PC-9 (cell line): ENCODE results near the gene PROC. TPM values are rescaled to one million over a fixed set of nuclear protein-coding genes. Genes with fewer than 3 reads are reported as not detected.

Source experiments
- BruUV-seq: library from RNA; stranded (reverse); fragments of 400-500 nt; replicated peaks from 2 replicates; lab custom pipeline; 2021; lab: Mats Ljungman, UMichigan
- CTCF ChIA-PET: fragments of 300-600 bp; sonication (Branson Sonifier 250); formaldehyde crosslinking; loops from one replicate; lab custom pipeline; 2022; ENCODE audit warnings: antibody characterized with exemption; lab: Charles Lee
- POLR2A ChIA-PET: fragments of 300-600 bp; sonication (Branson Sonifier 250); formaldehyde crosslinking; loops from one replicate; lab custom pipeline; 2022; ENCODE audit warnings: antibody characterized with exemption; ENCODE audit not compliant: unreplicated experiment; lab: Charles Lee
- DNase-seq, 2 experiments: peaks; one replicate each; pipeline versions ENCODE4 v3.0.0 to v3.0.0-alpha.2; 2015 to 2022; ENCODE audit warnings: mixed read lengths in 1 of 2
- H2AFZ ChIP-seq: fragments of 200-600 bp; sonication (generic); 2 replicates; pipeline ENCODE4 v1.8.1; 2017; ENCODE audit warnings: antibody characterized with exemption
- H3F3A ChIP-seq: fragments of 200-600 bp; sonication (generic); 2 replicates; pipeline ENCODE4 v1.8.1; 2017; ENCODE audit warnings: antibody characterized with exemption, mild to moderate bottlenecking, low read depth; ENCODE audit not compliant: insufficient read depth
- H3K27ac ChIP-seq: fragments of 200-600 bp; sonication (generic); 2 replicates; pipeline ENCODE4 v1.6.1; 2016; ENCODE audit warnings: mixed run types
- H3K27me3 ChIP-seq: fragments of 200-600 bp; sonication (generic); 2 replicates; pipeline ENCODE4 v1.6.1; 2016; ENCODE audit warnings: low read depth, mixed run types; ENCODE audit not compliant: insufficient read depth
- H3K36me3 ChIP-seq: fragments of 200-600 bp; sonication (generic); 2 replicates; pipeline ENCODE4 v1.6.1; 2016; ENCODE audit warnings: low read depth, mixed run types
- H3K4me1 ChIP-seq: fragments of 200-600 bp; sonication (generic); replicated peaks from 2 replicates; pipeline ENCODE4 v1.6.1; 2016; ENCODE audit warnings: mixed run types; ENCODE audit not compliant: insufficient read depth
- H3K4me2 ChIP-seq: fragments of 200-600 bp; sonication (generic); 2 replicates; pipeline ENCODE4 v1.6.1; 2017; ENCODE audit warnings: mixed run types
- H3K4me3 ChIP-seq: fragments of 200-600 bp; sonication (generic); 2 replicates; pipeline ENCODE4 v1.6.1; 2016; ENCODE audit warnings: mixed run types
- H3K79me2 ChIP-seq: fragments of 200-600 bp; sonication (generic); 2 replicates; pipeline ENCODE4 v1.6.1; 2017; ENCODE audit warnings: low read depth, mixed run types
- H3K9me2 ChIP-seq: fragments of 200-600 bp; sonication (generic); 2 replicates; pipeline ENCODE4 v1.8.1; 2017; ENCODE audit warnings: mild to moderate bottlenecking; ENCODE audit not compliant: insufficient read depth
- H3K9me3 ChIP-seq: fragments of 200-600 bp; sonication (generic); 2 replicates; pipeline ENCODE4 v1.8.1; 2016; ENCODE audit warnings: low read depth; ENCODE audit not compliant: insufficient read depth
- H4K20me1 ChIP-seq: fragments of 200-600 bp; sonication (generic); 2 replicates; pipeline ENCODE4 v1.8.1; 2017; ENCODE audit not compliant: insufficient read depth
- CTCF ChIP-seq: fragments of 200-600 bp; sonication (generic); conservative IDR thresholded peaks from 2 replicates; pipeline ENCODE4 v1.6.1; 2017; ENCODE audit warnings: mixed run types, antibody characterized with exemption, mild to moderate bottlenecking, moderate library complexity
- EZH2 ChIP-seq: fragments of 200-600 bp; sonication (generic); IDR thresholded peaks from 2 replicates; pipeline ENCODE4 v1.8.0; 2017; ENCODE audit warnings: antibody characterized with exemption, low read depth
- intact Hi-C: fragments of 100-400 bp; cut with micrococcal nuclease; formaldehyde crosslinking; loops from one replicate; pipeline ENCODE4 v1.10.0; 2022; ENCODE audit not compliant: unreplicated experiment
- total RNA-seq: library from RNA; stranded (reverse); gene quantifications from 2 replicates; pipeline ENCODE4 v1.2.3, GENCODE V29; 2021

Gene PROC
- total RNA-seq, 1 experiment from 2014 or later: 6.1 TPM

- Histone ChIP-seq H3K36me3 (no peaks in the 10 kb centered on the region), H3F3A (no peaks in the 10 kb centered on the region), H4K20me1 (no peaks in the 10 kb centered on the region), H3K9me2 (no peaks in the 10 kb centered on the region), H3K4me3 (no peak overlapping the region), H2AFZ (no peak overlapping the region), H3K9me3 (no peaks in the 10 kb centered on the region), H3K4me1 (no peaks in the 10 kb centered on the region), H3K27me3 (no peaks in the 10 kb centered on the region), H3K4me2 (no peak overlapping the region), H3K79me2 (no peaks in the 10 kb centered on the region), H3K27ac (no peak overlapping the region)
- BruUV-seq: no TSS peak
- intact Hi-C loops: no loop called here
- ChIA-PET CTCF (no interaction called here), POLR2A (no interaction called here)
- no peak for DNase-seq
- no peak for TF ChIP-seq EZH2
- no peak for TF ChIP-seq CTCF
These were observed 18.8 kb downstream of the PROC start for GRCh38 chr2:127437056-127437455.

- ChIA-PET CTCF (no interaction called here), POLR2A (no interaction called here)
- intact Hi-C loops: no loop called here
- Histone ChIP-seq H3K36me3 (no peaks in the 10 kb centered on the region), H4K20me1 (no peaks in the 10 kb centered on the region), H3K4me2 (no peak overlapping the region), H2AFZ (no peak overlapping the region), H3K9me3 (no peaks in the 10 kb centered on the region), H3K4me1 (no peaks in the 10 kb centered on the region), H3K4me3 (no peak overlapping the region), H3F3A (no peaks in the 10 kb centered on the region), H3K9me2 (no peaks in the 10 kb centered on the region), H3K27ac (no peak overlapping the region), H3K27me3 (no peaks in the 10 kb centered on the region), H3K79me2 (no peaks in the 10 kb centered on the region)
- TF ChIP-seq EZH2 (no peak), CTCF (no peak)
- no peak for DNase-seq
- BruUV-seq: no TSS peak
These were observed 19.8 kb downstream of the PROC start for GRCh38 chr2:127437781-127438726.

- H2AFZ ChIP-seq: no peak overlapping the region
- DNase-seq: no peak
- H3K27me3 ChIP-seq: no peaks in the 10 kb centered on the region
- no peaks in the 10 kb centered on the region for H3K4me1 ChIP-seq
- H3K4me3 ChIP-seq: no peak overlapping the region
- no peaks in the 10 kb centered on the region for H3K79me2 ChIP-seq
- H4K20me1 ChIP-seq: no peaks in the 10 kb centered on the region
- no peaks in the 10 kb centered on the region for H3F3A ChIP-seq
- no peaks in the 10 kb centered on the region; the same call in 1 of the 2 replicates for H3K9me3 ChIP-seq
- TF ChIP-seq EZH2 (no peak), CTCF (no peak)
- CTCF ChIA-PET: no interaction called here
- H3K4me2 ChIP-seq: no peak overlapping the region
- BruUV-seq: no TSS peak
- no peaks in the 10 kb centered on the region for H3K36me3 ChIP-seq
- POLR2A ChIA-PET: no interaction called here
- no peak overlapping the region for H3K27ac ChIP-seq
- intact Hi-C loops: no loop called here
- H3K9me2 ChIP-seq: no peaks in the 10 kb centered on the region
These were observed 21.1 kb downstream of the PROC start for GRCh38 chr2:127439343-127439742.
